IMR-90 (cell line): ENCODE data around the gene TMX3. TPM values are rescaled to one million over a fixed set of nuclear protein-coding genes. Genes with fewer than 3 reads are reported as not detected.

Experiments
- ATAC-seq: fragments of 200-7000 bp; cut with Tn5 transposase; 2 replicates; pipeline ENCODE4 v1.9.1; 2020; ENCODE audit warnings: low read depth, mild to moderate bottlenecking, moderate library complexity
- BruUV-seq: library from RNA; stranded (reverse); fragments of 400-500 nt; replicated peaks from 2 replicates; lab custom pipeline; 2021; lab: Mats Ljungman, UMichigan
- CTCF ChIA-PET: fragments of 300-600 bp; formaldehyde crosslinking; extraction: SDS; loops from one replicate; lab custom pipeline; 2021; ENCODE audit warnings: antibody characterized with exemption; lab: Yijun Ruan, JAX
- POLR2A ChIA-PET: fragments of 300-600 bp; sonication (Branson Sonifier 250); formaldehyde crosslinking; loops from one replicate; lab custom pipeline; 2022; ENCODE audit warnings: antibody characterized with exemption; ENCODE audit not compliant: unreplicated experiment; lab: Charles Lee
- DNase-seq: peaks from one replicate; pipeline ENCODE4 v3.0.0; 2013
- H2AFZ ChIP-seq: replicated peaks from 2 replicates; pipeline ENCODE3; 2013; ENCODE audit warnings: low read length, mild to moderate bottlenecking; ENCODE audit not compliant: poor library complexity
- H2AK5ac ChIP-seq: 2 replicates; pipeline ENCODE4 v1.6.1; 2013; ENCODE audit warnings: low read depth, low read length, inconsistent platforms
- H2AK9ac ChIP-seq: replicated peaks from 2 replicates; pipeline ENCODE3; 2013; ENCODE audit warnings: mild to moderate bottlenecking, low read depth, low read length, moderate library complexity; ENCODE audit not compliant: poor library complexity
- H2BK120ac ChIP-seq: 2 replicates; pipeline ENCODE4 v1.6.1; 2013; ENCODE audit warnings: low read depth, low read length, inconsistent platforms
- H2BK15ac ChIP-seq: 3 replicates; pipeline ENCODE4 v1.6.1; 2013; ENCODE audit warnings: low read depth, low read length, inconsistent platforms
- H2BK20ac ChIP-seq: 2 replicates; pipeline ENCODE4 v1.6.1; 2013; ENCODE audit warnings: low read depth, mild to moderate bottlenecking, inconsistent platforms, low read length, moderate library complexity
- H2BK5ac ChIP-seq: 2 replicates; pipeline ENCODE4 v1.6.1; 2013; ENCODE audit warnings: mild to moderate bottlenecking, low read depth, low read length, inconsistent platforms; ENCODE audit not compliant: poor library complexity, severe bottlenecking
- H3K14ac ChIP-seq: replicated peaks from 2 replicates; pipeline ENCODE4 v1.6.1; 2013; ENCODE audit warnings: low read depth, low read length, inconsistent platforms
- H3K18ac ChIP-seq: 2 replicates; pipeline ENCODE4 v1.6.1; 2013; ENCODE audit warnings: low read depth, low read length, control low read depth
- H3K23ac ChIP-seq: 2 replicates; pipeline ENCODE4 v1.6.1; 2013; ENCODE audit warnings: low read depth, low read length, inconsistent platforms
- H3K27ac ChIP-seq: 2 replicates; pipeline ENCODE4 v1.5.1; 2013; ENCODE audit warnings: mild to moderate bottlenecking, control low read depth, low read length; ENCODE audit not compliant: insufficient read depth
- H3K27me3 ChIP-seq: 2 replicates; pipeline ENCODE4 v1.6.1; 2013; ENCODE audit warnings: low read length; ENCODE audit not compliant: control insufficient read depth, insufficient read depth
- H3K36me3 ChIP-seq: 2 replicates; pipeline ENCODE4 v1.6.1; 2013; ENCODE audit warnings: low read length, mixed read lengths; ENCODE audit not compliant: control insufficient read depth, insufficient read depth
- H3K4ac ChIP-seq: 2 replicates; pipeline ENCODE4 v1.6.1; 2013; ENCODE audit warnings: low read depth, low read length, inconsistent platforms
- H3K4me1 ChIP-seq: 2 replicates; pipeline ENCODE4 v1.6.1; 2013; ENCODE audit warnings: low read length, mixed read lengths; ENCODE audit not compliant: control insufficient read depth, insufficient read depth
- H3K4me2 ChIP-seq: 2 replicates; pipeline ENCODE4 v1.6.1; 2013; ENCODE audit warnings: low read depth, mild to moderate bottlenecking, control low read depth, low read length, moderate library complexity
- H3K4me3 ChIP-seq: 2 replicates; pipeline ENCODE4 v1.5.1; 2013; ENCODE audit warnings: low read depth, mild to moderate bottlenecking, control low read depth, low read length, moderate library complexity; ENCODE audit not compliant: insufficient read depth
- H3K56ac ChIP-seq: 2 replicates; pipeline ENCODE4 v1.6.1; 2013; ENCODE audit warnings: low read length, inconsistent platforms; ENCODE audit not compliant: insufficient read depth; ENCODE audit errors: extremely low read depth
- H3K79me1 ChIP-seq, 2 experiments: 2 replicates each; pipeline ENCODE4 v1.6.1; 2013; ENCODE audit warnings: low read length in 2 of 2, inconsistent platforms in 1 of 2, low read depth in 1 of 2
- H3K9ac ChIP-seq: 2 replicates; pipeline ENCODE4 v1.6.1; 2013; ENCODE audit warnings: low read depth, low read length, control low read depth
- H3K9me1 ChIP-seq: 2 replicates; pipeline ENCODE4 v1.6.1; 2013; ENCODE audit warnings: low read length, inconsistent platforms; ENCODE audit not compliant: insufficient read depth
- H3K9me3 ChIP-seq: 2 replicates; pipeline ENCODE4 v1.6.1; 2013; ENCODE audit warnings: low read length; ENCODE audit not compliant: control insufficient read depth, insufficient read depth
- H4K20me1 ChIP-seq: 2 replicates; pipeline ENCODE4 v1.6.1; 2013; ENCODE audit warnings: low read length, inconsistent platforms; ENCODE audit not compliant: insufficient read depth
- H4K5ac ChIP-seq: 2 replicates; pipeline ENCODE4 v1.6.1; 2013; ENCODE audit warnings: mild to moderate bottlenecking, low read depth, low read length, control low read depth
- H4K8ac ChIP-seq, 2 experiments: 2 replicates each; pipeline ENCODE4 v1.6.1; 2013; ENCODE audit warnings: low read depth in 2 of 2, low read length in 2 of 2, control low read depth in 1 of 2, inconsistent platforms in 1 of 2
- H4K91ac ChIP-seq: 2 replicates; pipeline ENCODE4 v1.6.1; 2013; ENCODE audit warnings: low read depth, low read length, inconsistent platforms; ENCODE audit not compliant: insufficient read depth
- RFX5 ChIP-seq: IDR thresholded peaks from 2 replicates; pipeline ENCODE4 v1.8.0; 2012; ENCODE audit warnings: low read depth, mild to moderate bottlenecking, low read length, moderate library complexity
- SMC3 ChIP-seq: fragments of 150-350 bp; IDR thresholded peaks from 2 replicates; pipeline ENCODE4 v1.6.1; 2016; ENCODE audit warnings: low read depth, mild to moderate bottlenecking, antibody characterized with exemption, low read length, moderate library complexity
- WGBS, 2 experiments: methylation state at CpG; one replicate each; pipeline versions ENCODE4 v1.1.5 to v1.1.7; 2013; ENCODE audit warnings: missing lambda C conversion rate in 2 of 2; ENCODE audit not compliant: insufficient read length in 1 of 2; ENCODE audit errors: extremely low coverage in 2 of 2; 5-methylcytosine and 5-hydroxymethylcytosine counted together
- dilution Hi-C: fragments of 300-500 bp; cut with HindIII; formaldehyde crosslinking; loops from one replicate; pipeline ENCODE4 v1.14.3; 2018; ENCODE audit warnings: low sequenced_read_pairs; ENCODE audit not compliant: unreplicated experiment
- in situ Hi-C: fragments of 300-500 bp; cut with MboI; formaldehyde crosslinking; loops from 3 replicates; pipeline ENCODE4 v1.14.3; 2019; ENCODE audit warnings: low sequenced_read_pairs, inconsistent platforms, mixed read lengths
- intact Hi-C: fragments of 100-400 bp; cut with micrococcal nuclease; formaldehyde crosslinking; loops from 2 replicates; pipeline ENCODE4 v1.10.0; 2022
- polyA plus RNA-seq, 3 experiments: library from polyadenylated mRNA; depleted of rRNA; stranded (reverse); fragments of >200 nt; gene quantifications; 2 replicates each; pipeline ENCODE4 v1.2.3, GENCODE V29; 2012; ENCODE audit warnings: low replicate concordance in 1 of 3
- total RNA-seq: library from RNA; depleted of rRNA; stranded (reverse); fragments of >200 nt; gene quantifications from 2 replicates; pipeline ENCODE4 v1.2.3, GENCODE V29; 2012
- TF ChIP-seq, protein P1 (sequence below): conservative IDR thresholded peaks from 2 replicates; pipeline ENCODE4 v1.5.1; 2012; ENCODE audit warnings: mild to moderate bottlenecking, low read depth, low read length, improper control_type of control experiment

The TMX3 gene
- total and polyA plus RNA-seq, 2 of the 4 experiments (the other 2 are of a cell fraction), result 22.8 to 50.5 TPM

DNA sequence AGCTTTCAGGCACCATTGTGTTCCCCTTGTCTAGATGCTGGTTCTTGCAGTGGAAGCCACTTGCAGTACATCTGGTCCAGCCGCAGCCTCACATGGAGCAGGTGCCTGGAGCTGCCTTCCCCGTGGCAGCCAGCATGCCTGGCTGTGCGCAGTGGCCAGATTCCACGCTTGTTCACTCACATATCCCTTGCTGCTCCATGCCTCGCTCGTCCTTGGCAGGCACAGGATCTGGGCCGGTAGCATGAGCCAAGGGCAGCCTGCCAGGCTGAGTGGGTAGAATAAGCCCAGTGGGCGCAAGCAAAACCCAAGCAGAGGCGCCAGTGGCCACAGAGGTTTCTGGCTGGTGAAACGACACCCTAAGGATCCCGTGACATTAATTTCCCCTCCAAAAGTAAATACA, 20.6 kb downstream of the TMX3 start:
- in situ Hi-C loops, result no loop called here
- no peak overlapping the region for H3K56ac ChIP-seq
- peaks cover 33% of the 10 kb centered on the region for H3K36me3 ChIP-seq
- no peak overlapping the region for H3K14ac ChIP-seq
- H3K9me1 ChIP-seq, result peaks cover 9% of the 10 kb centered on the region
- H2BK120ac ChIP-seq, result no peak overlapping the region
- DNase-seq, result no peak
- no peak overlapping the region for H3K4me2 ChIP-seq
- BruUV-seq, result no TSS peak
- intact Hi-C loops, result no loop called here
- no peak overlapping the region for H4K91ac ChIP-seq
- H2BK15ac ChIP-seq, result no peak overlapping the region
- H2AK9ac ChIP-seq, result no peak overlapping the region
- no peak overlapping the region for H4K8ac ChIP-seq
- no peak overlapping the region for H3K18ac ChIP-seq
- ChIA-PET CTCF (no interaction called here), POLR2A (no interaction called here)
- no peaks in the 10 kb centered on the region for H4K20me1 ChIP-seq
- dilution Hi-C loops, result no loop called here
- H2BK20ac ChIP-seq, result no peak overlapping the region
- ATAC-seq, result no peak
- H3K27ac ChIP-seq, result no peak overlapping the region
- H2BK5ac ChIP-seq, result no peak overlapping the region
- H3K4me3 ChIP-seq, result no peak overlapping the region
- no peak overlapping the region for H2AFZ ChIP-seq
- WGBS, 2 experiments, result 77% methylated on average over 5 of the region's 11 CpGs; no CpG with 5 or more reads in 1 of the 2 experiments
- H4K5ac ChIP-seq, result no peak overlapping the region
- no peaks in the 10 kb centered on the region for H3K27me3 ChIP-seq
- H3K4me1 ChIP-seq, result no peaks in the 10 kb centered on the region
- peaks cover 14 to 19% of the 10 kb centered on the region in 2 experiments for H3K79me1 ChIP-seq
- H3K9ac ChIP-seq, result no peak overlapping the region
- TF ChIP-seq, protein P1, sequence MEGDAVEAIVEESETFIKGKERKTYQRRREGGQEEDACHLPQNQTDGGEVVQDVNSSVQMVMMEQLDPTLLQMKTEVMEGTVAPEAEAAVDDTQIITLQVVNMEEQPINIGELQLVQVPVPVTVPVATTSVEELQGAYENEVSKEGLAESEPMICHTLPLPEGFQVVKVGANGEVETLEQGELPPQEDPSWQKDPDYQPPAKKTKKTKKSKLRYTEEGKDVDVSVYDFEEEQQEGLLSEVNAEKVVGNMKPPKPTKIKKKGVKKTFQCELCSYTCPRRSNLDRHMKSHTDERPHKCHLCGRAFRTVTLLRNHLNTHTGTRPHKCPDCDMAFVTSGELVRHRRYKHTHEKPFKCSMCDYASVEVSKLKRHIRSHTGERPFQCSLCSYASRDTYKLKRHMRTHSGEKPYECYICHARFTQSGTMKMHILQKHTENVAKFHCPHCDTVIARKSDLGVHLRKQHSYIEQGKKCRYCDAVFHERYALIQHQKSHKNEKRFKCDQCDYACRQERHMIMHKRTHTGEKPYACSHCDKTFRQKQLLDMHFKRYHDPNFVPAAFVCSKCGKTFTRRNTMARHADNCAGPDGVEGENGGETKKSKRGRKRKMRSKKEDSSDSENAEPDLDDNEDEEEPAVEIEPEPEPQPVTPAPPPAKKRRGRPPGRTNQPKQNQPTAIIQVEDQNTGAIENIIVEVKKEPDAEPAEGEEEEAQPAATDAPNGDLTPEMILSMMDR, result no peak
- TF ChIP-seq RFX5, result no peak
- TF ChIP-seq SMC3, result no peak
- H2AK5ac ChIP-seq, result no peak overlapping the region
- H3K9me3 ChIP-seq, result no peaks in the 10 kb centered on the region
- H3K23ac ChIP-seq, result no peak overlapping the region
- no peak overlapping the region for H3K4ac ChIP-seq
